ENCODE measurements around the gene SLC4A2.

The SLC4A2 gene

GRCh38 chr7:151075662-151075971 is 16.2 kb downstream of the SLC4A2 start:
- peaks cover 4 to 72% (median 48%) of the 10 kb centered on the region in 4 experiments for H3K36me3 ChIP-seq (ENCODE audit: control insufficient read depth in 4 of 4, insufficient read depth in 4 of 4, low read length in 3 of 4)
- ChIA-PET CTCF (interaction anchor here (1.2 to 8.5 kb wide), 5 partner anchors 10 to 35 kb away, joined by 3 to 64 read pairs (median 19); partner anchors contain the start of genes CDK5 and SLC4A2), POLR2A (no interaction called here)
- no peak overlapping the region for H3K27ac ChIP-seq (ENCODE audit: insufficient read depth in 1 of 2, low read depth in 1 of 2, low read length in 2 of 2, poor library complexity in 1 of 2, severe bottlenecking in 2 of 2)
- peaks cover 3 to 17% (median 15%) of the 10 kb centered on the region in 4 experiments for H3K4me1 ChIP-seq (ENCODE audit: control extremely low read depth in 1 of 4, control insufficient read depth in 4 of 4, insufficient read depth in 4 of 4, low read length in 3 of 4)
- H3K4me3 ChIP-seq (ENCODE audit: control insufficient read depth in 1 of 7, extremely low read depth in 1 of 7, insufficient read depth in 4 of 7, low read depth in 2 of 7, low read length in 6 of 7), result no peak overlapping the region
- H3K27me3 ChIP-seq (replicated peaks in 2 of 5; ENCODE audit: control insufficient read depth in 4 of 5, insufficient read depth in 5 of 5, low read length in 4 of 5), result no peaks in the 10 kb centered on the region
- H3K9me3 ChIP-seq (ENCODE audit: control extremely low read depth in 1 of 5, control insufficient read depth in 4 of 5, insufficient read depth in 2 of 5, low read depth in 1 of 5, low read length in 4 of 5), result no peaks in the 10 kb centered on the region
- WGBS (ENCODE audit: insufficient coverage), result 94% methylated on average over 6 of the region's 7 CpGs
- DNase-seq, result no peak

- Histone ChIP-seq H3K9me3 (ENCODE audit: control extremely low read depth in 1 of 5, control insufficient read depth in 4 of 5, insufficient read depth in 2 of 5, low read depth in 1 of 5, low read length in 4 of 5) (no peaks in the 10 kb centered on the region), H3K27me3 (replicated peaks in 2 of 5; ENCODE audit: control insufficient read depth in 4 of 5, insufficient read depth in 5 of 5, low read length in 4 of 5) (no peaks in the 10 kb centered on the region), H3K27ac (ENCODE audit: insufficient read depth in 1 of 2, low read depth in 1 of 2, low read length in 2 of 2, poor library complexity in 1 of 2, severe bottlenecking in 2 of 2) (no peak overlapping the region), H3K4me1 (ENCODE audit: control extremely low read depth in 1 of 4, control insufficient read depth in 4 of 4, insufficient read depth in 4 of 4, low read length in 3 of 4) (peaks cover 3 to 20% (median 17%) of the 10 kb centered on the region in 4 experiments), H3K36me3 (ENCODE audit: control insufficient read depth in 4 of 4, insufficient read depth in 4 of 4, low read length in 3 of 4) (peaks cover 4 to 68% (median 46%) of the 10 kb centered on the region in 4 experiments), H3K4me3 (ENCODE audit: control insufficient read depth in 1 of 7, extremely low read depth in 1 of 7, insufficient read depth in 4 of 7, low read depth in 2 of 7, low read length in 6 of 7) (no peak overlapping the region)
- WGBS (ENCODE audit: insufficient coverage), result 92% methylated on average over 8 of the region's 22 CpGs
- DNase-seq, result no peak
- CTCF ChIA-PET, result interaction anchor here (0.7 to 8.5 kb wide), 9 partner anchors 8 to 39 kb away, joined by 3 to 64 read pairs (median 7); partner anchors contain the start of genes CDK5 and SLC4A2
- POLR2A ChIA-PET, result no interaction called here
Observed at GRCh38 chr7:151075978-151076426, 16.6 kb downstream of the SLC4A2 start.

- Histone ChIP-seq H3K27me3 (replicated peaks in 2 of 5; ENCODE audit: control insufficient read depth in 4 of 5, insufficient read depth in 5 of 5, low read length in 4 of 5) (no peaks in the 10 kb centered on the region), H3K36me3 (ENCODE audit: control insufficient read depth in 4 of 4, insufficient read depth in 4 of 4, low read length in 3 of 4) (peaks cover 2 to 68% (median 38%) of the 10 kb centered on the region in 4 experiments), H3K9me3 (ENCODE audit: control extremely low read depth in 1 of 5, control insufficient read depth in 4 of 5, insufficient read depth in 2 of 5, low read depth in 1 of 5, low read length in 4 of 5) (no peaks in the 10 kb centered on the region), H3K4me3 (ENCODE audit: control insufficient read depth in 1 of 7, extremely low read depth in 1 of 7, insufficient read depth in 4 of 7, low read depth in 2 of 7, low read length in 6 of 7) (no peak overlapping the region), H3K4me1 (ENCODE audit: control extremely low read depth in 1 of 4, control insufficient read depth in 4 of 4, insufficient read depth in 4 of 4, low read length in 3 of 4) (peaks cover 3 to 31% (median 27%) of the 10 kb centered on the region in 4 experiments), H3K27ac (ENCODE audit: insufficient read depth in 1 of 2, low read depth in 1 of 2, low read length in 2 of 2, poor library complexity in 1 of 2, severe bottlenecking in 2 of 2) (no peak overlapping the region)
- ChIA-PET POLR2A (interaction anchor here (1.1 kb wide), 1 partner anchor 13 kb away, joined by 4 read pairs; no protein-coding TSS in a partner anchor), CTCF (interaction anchor here (0.7 to 8.5 kb wide), 10 partner anchors 9 to 48 kb away, joined by 3 to 64 read pairs (median 5); partner anchors contain the start of genes CDK5 and SLC4A2)
- DNase-seq, result peak in 2 of 3 donors; percentile 39 to 44
- WGBS (ENCODE audit: insufficient coverage), result 90% methylated on average over 20 of the region's 33 CpGs
Observed at GRCh38 chr7:151076863-151077704, 17.7 kb downstream of the SLC4A2 start.

GRCh38 chr7:151077705-151078232 is 18.4 kb downstream of the SLC4A2 start:
- no peak for DNase-seq
- 92% methylated on average over 6 of the region's 10 CpGs for WGBS (ENCODE audit: insufficient coverage)

GRCh38 chr7:151078233-151079040 is 19.0 kb downstream of the SLC4A2 start:
- Histone ChIP-seq H3K36me3 (ENCODE audit: control insufficient read depth in 4 of 4, insufficient read depth in 4 of 4, low read length in 3 of 4) (peaks cover 2 to 67% (median 32%) of the 10 kb centered on the region in 4 experiments), H3K4me1 (ENCODE audit: control extremely low read depth in 1 of 4, control insufficient read depth in 4 of 4, insufficient read depth in 4 of 4, low read length in 3 of 4) (peaks cover 3 to 40% (median 36%) of the 10 kb centered on the region in 4 experiments), H3K9me3 (ENCODE audit: control extremely low read depth in 1 of 5, control insufficient read depth in 4 of 5, insufficient read depth in 2 of 5, low read depth in 1 of 5, low read length in 4 of 5) (no peaks in the 10 kb centered on the region), H3K27ac (ENCODE audit: insufficient read depth in 1 of 2, low read depth in 1 of 2, low read length in 2 of 2, poor library complexity in 1 of 2, severe bottlenecking in 2 of 2) (no peak overlapping the region), H3K4me3 (ENCODE audit: control insufficient read depth in 1 of 7, extremely low read depth in 1 of 7, insufficient read depth in 4 of 7, low read depth in 2 of 7, low read length in 6 of 7) (no peak overlapping the region), H3K27me3 (replicated peaks in 2 of 5; ENCODE audit: control insufficient read depth in 4 of 5, insufficient read depth in 5 of 5, low read length in 4 of 5) (no peaks in the 10 kb centered on the region)
- no peak for DNase-seq
- ChIA-PET CTCF (interaction anchor here (1.0 to 8.5 kb wide), 8 partner anchors 10 to 37 kb away, joined by 3 to 64 read pairs (median 12); partner anchors contain the start of genes CDK5 and SLC4A2), POLR2A (no interaction called here)
- WGBS (ENCODE audit: insufficient coverage), result 83% methylated on average over 17 of the region's 22 CpGs

More at GRCh38 chr7:151077705-151078232, 18.4 kb downstream of the SLC4A2 start:
- Histone ChIP-seq H3K4me1 (ENCODE audit: control extremely low read depth in 1 of 4, control insufficient read depth in 4 of 4, insufficient read depth in 4 of 4, low read length in 3 of 4) (peaks cover 3 to 38% (median 34%) of the 10 kb centered on the region in 4 experiments), H3K36me3 (ENCODE audit: control insufficient read depth in 4 of 4, insufficient read depth in 4 of 4, low read length in 3 of 4) (peaks cover 2 to 68% (median 34%) of the 10 kb centered on the region in 4 experiments), H3K27me3 (replicated peaks in 2 of 5; ENCODE audit: control insufficient read depth in 4 of 5, insufficient read depth in 5 of 5, low read length in 4 of 5) (no peaks in the 10 kb centered on the region), H3K9me3 (ENCODE audit: control extremely low read depth in 1 of 5, control insufficient read depth in 4 of 5, insufficient read depth in 2 of 5, low read depth in 1 of 5, low read length in 4 of 5) (no peaks in the 10 kb centered on the region), H3K4me3 (ENCODE audit: control insufficient read depth in 1 of 7, extremely low read depth in 1 of 7, insufficient read depth in 4 of 7, low read depth in 2 of 7, low read length in 6 of 7) (no peak overlapping the region), H3K27ac (ENCODE audit: insufficient read depth in 1 of 2, low read depth in 1 of 2, low read length in 2 of 2, poor library complexity in 1 of 2, severe bottlenecking in 2 of 2) (no peak overlapping the region)
- POLR2A ChIA-PET, result interaction anchor here (1.1 kb wide), 1 partner anchor 12 kb away, joined by 4 read pairs; no protein-coding TSS in a partner anchor
- CTCF ChIA-PET, result interaction anchor here (0.7 to 8.5 kb wide), 11 partner anchors 9 to 47 kb away, joined by 3 to 64 read pairs (median 5); partner anchors contain the start of genes CDK5 and SLC4A2

- Histone ChIP-seq H3K36me3 (ENCODE audit: control insufficient read depth in 4 of 4, insufficient read depth in 4 of 4, low read length in 3 of 4) (peaks cover 2 to 58% (median 26%) of the 10 kb centered on the region in 4 experiments), H3K4me3 (ENCODE audit: control insufficient read depth in 1 of 7, extremely low read depth in 1 of 7, insufficient read depth in 4 of 7, low read depth in 2 of 7, low read length in 6 of 7) (peak overlapping the region in 6 of 7 experiments; percentile 74 to 94 (median 88)), H3K27ac (ENCODE audit: insufficient read depth in 1 of 2, low read depth in 1 of 2, low read length in 2 of 2, poor library complexity in 1 of 2, severe bottlenecking in 2 of 2) (peak overlapping the region; percentile 75 to 92), H3K9me3 (ENCODE audit: control extremely low read depth in 1 of 5, control insufficient read depth in 4 of 5, insufficient read depth in 2 of 5, low read depth in 1 of 5, low read length in 4 of 5) (no peaks in the 10 kb centered on the region), H3K27me3 (replicated peaks in 2 of 5; ENCODE audit: control insufficient read depth in 4 of 5, insufficient read depth in 5 of 5, low read length in 4 of 5) (no peaks in the 10 kb centered on the region), H3K4me1 (ENCODE audit: control extremely low read depth in 1 of 4, control insufficient read depth in 4 of 4, insufficient read depth in 4 of 4, low read length in 3 of 4) (peaks cover 3 to 45% (median 41%) of the 10 kb centered on the region in 4 experiments)
- ChIA-PET CTCF (interaction anchor here (0.6 to 8.5 kb wide), 5 partner anchors 11 to 18 kb away, joined by 3 to 64 read pairs (median 4); partner anchors contain the start of genes CDK5 and SLC4A2), POLR2A (no interaction called here)
- WGBS (ENCODE audit: insufficient coverage), result 97% methylated on average over 15 of the region's 27 CpGs
- no peak for DNase-seq
Observed at GRCh38 chr7:151079199-151079910, 20.0 kb downstream of the SLC4A2 start.

Measured in common myeloid progenitor, CD34-positive (primary cell).